BJ (cell line): Measurements from ENCODE around the gene DCDC2C. TPM values are rescaled to one million over a fixed set of nuclear protein-coding genes. Genes with fewer than 3 reads are reported as not detected.

ENCODE experiments used
- CTCF ChIA-PET: fragments of 350-600 bp; formaldehyde crosslinking; extraction: SDS; loops from one replicate; lab custom pipeline; 2021; ENCODE audit warnings: antibody characterized with exemption, inconsistent platforms; lab: Yijun Ruan, JAX
- POLR2A ChIA-PET: fragments of 300-600 bp; sonication (Branson Sonifier 250); formaldehyde crosslinking; extraction: SDS; loops from one replicate; lab custom pipeline; 2021; ENCODE audit warnings: antibody characterized with exemption; lab: Charles Lee
- DNase-seq: peaks from one replicate; pipeline ENCODE4 v3.0.0-alpha.2; 2011; ENCODE audit warnings: low read depth
- H3K27me3 ChIP-seq: 2 replicates; pipeline ENCODE4 v1.6.0; 2011; ENCODE audit warnings: low read length; ENCODE audit not compliant: control insufficient read depth, insufficient read depth
- H3K36me3 ChIP-seq: 2 replicates; pipeline ENCODE4 v1.5.1; 2011; ENCODE audit warnings: low read length; ENCODE audit not compliant: control insufficient read depth, insufficient read depth
- H3K4me3 ChIP-seq: 2 replicates; pipeline ENCODE4 v1.5.1; 2011; ENCODE audit warnings: low read depth, mild to moderate bottlenecking, control low read depth, low read length
- polyA plus RNA-seq: library from polyadenylated mRNA; depleted of rRNA; stranded (reverse); fragments of >200 nt; gene quantifications from 2 replicates; pipeline ENCODE4 v1.2.3, GENCODE V29; 2011
- TF ChIP-seq, protein P1 (sequence below): IDR thresholded peaks from 2 replicates; pipeline ENCODE4 v1.5.1; 2011; ENCODE audit warnings: low read depth, mild to moderate bottlenecking, control low read depth, inconsistent platforms, low read length, moderate library complexity; ENCODE audit not compliant: insufficient read depth

DCDC2C gene
- polyA plus RNA-seq, 1 experiment = not detected

DNA sequence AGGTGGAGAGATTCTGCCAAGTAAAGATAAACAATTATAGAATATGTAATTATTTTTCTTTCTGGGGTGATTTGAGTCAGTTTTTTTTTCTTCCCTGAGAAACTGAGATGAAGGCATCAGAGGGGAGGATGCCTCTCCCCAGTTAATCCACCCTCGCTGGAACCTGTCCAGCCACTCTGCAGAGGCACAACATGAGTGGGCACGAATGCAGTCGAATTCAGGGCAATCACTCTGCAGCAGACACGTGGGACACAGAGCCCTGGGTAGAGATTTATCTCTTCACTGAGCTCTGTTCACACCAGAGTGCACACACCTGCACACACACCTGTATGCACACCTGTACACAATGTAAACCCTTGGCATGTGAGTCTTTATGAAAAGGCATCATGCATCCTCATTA lies 154.2 kb downstream of the DCDC2C start:
- Histone ChIP-seq H3K36me3 (no peaks in the 10 kb centered on the region), H3K27me3 (no peaks in the 10 kb centered on the region), H3K4me3 (no peak overlapping the region)
- DNase-seq = no peak
- TF ChIP-seq, protein P1, sequence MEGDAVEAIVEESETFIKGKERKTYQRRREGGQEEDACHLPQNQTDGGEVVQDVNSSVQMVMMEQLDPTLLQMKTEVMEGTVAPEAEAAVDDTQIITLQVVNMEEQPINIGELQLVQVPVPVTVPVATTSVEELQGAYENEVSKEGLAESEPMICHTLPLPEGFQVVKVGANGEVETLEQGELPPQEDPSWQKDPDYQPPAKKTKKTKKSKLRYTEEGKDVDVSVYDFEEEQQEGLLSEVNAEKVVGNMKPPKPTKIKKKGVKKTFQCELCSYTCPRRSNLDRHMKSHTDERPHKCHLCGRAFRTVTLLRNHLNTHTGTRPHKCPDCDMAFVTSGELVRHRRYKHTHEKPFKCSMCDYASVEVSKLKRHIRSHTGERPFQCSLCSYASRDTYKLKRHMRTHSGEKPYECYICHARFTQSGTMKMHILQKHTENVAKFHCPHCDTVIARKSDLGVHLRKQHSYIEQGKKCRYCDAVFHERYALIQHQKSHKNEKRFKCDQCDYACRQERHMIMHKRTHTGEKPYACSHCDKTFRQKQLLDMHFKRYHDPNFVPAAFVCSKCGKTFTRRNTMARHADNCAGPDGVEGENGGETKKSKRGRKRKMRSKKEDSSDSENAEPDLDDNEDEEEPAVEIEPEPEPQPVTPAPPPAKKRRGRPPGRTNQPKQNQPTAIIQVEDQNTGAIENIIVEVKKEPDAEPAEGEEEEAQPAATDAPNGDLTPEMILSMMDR = no peak
- ChIA-PET POLR2A (no interaction called here), CTCF (no interaction called here)

DNA sequence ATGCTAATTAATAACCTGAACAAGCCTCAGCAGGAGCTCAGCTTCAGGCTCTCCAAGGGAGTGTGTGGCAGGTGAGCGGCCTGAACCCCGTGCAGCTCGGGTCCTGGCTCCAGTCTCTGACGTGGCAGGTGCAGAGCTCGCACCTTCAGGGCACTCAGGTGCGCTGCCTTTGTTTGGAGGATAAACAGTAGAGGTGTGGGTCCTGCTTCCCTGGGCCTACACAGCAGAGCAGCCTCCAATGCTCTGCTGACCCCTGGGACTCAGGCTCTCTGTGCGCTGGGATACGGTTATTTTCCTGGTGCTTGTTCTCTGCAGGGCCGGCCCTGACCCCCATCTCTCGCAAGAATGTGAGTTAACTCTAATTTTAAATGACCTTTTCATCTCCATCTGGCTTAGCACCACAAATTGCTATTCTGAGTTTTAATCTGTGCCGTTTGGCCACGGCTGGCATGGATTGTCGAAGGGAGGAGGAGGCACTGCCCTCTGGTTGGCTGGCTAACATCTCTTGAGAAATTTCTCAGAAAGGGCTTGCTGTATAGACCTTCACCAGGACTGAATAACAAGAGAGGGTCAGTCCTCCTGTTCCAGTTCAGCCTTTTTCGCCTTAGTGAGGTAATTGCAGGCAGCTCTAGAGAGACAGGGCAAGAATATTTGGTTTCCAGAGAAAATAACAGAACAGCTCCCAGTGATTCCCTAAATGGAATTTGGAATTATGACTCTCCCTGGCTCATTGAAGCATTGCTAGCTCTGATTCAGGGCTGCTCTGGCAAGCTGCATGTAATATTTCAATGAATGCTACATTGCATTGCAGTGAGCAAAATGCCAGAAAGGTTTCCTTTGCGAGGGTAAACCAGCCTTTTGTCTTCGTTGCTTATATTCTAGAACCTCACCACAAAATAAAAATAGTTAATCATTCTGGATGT lies 161.8 kb downstream of the DCDC2C start:
- Histone ChIP-seq H3K27me3 (no peaks in the 10 kb centered on the region), H3K36me3 (no peaks in the 10 kb centered on the region), H3K4me3 (no peak overlapping the region)
- TF ChIP-seq, protein P1 = no peak
- POLR2A ChIA-PET = no interaction called here
- DNase-seq = no peak
- CTCF ChIA-PET = no interaction called here

DNA sequence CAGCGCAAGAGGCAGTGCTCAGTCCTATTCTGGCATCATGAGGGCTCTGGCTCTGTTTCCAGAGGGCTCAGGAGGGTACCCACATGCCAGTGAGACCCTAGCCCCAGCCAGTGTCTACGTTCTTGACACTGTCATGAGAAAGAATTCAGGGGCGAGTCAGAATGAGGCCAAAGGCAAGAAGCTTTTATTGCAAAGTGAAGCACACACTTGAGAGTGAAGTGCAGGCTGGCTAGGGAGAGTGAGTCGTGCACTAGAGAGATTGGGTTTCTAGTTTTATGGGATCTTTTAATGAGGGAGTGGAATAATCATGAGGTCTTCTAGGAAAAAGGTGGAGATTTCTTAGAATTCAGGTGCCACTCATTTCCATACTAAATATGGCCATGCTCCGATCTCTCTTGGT lies 164.1 kb downstream of the DCDC2C start:
- Histone ChIP-seq H3K36me3 (no peaks in the 10 kb centered on the region), H3K27me3 (no peaks in the 10 kb centered on the region), H3K4me3 (no peak overlapping the region)
- ChIA-PET POLR2A (no interaction called here), CTCF (no interaction called here)
- TF ChIP-seq, protein P1 = no peak
- DNase-seq = no peak

DNA sequence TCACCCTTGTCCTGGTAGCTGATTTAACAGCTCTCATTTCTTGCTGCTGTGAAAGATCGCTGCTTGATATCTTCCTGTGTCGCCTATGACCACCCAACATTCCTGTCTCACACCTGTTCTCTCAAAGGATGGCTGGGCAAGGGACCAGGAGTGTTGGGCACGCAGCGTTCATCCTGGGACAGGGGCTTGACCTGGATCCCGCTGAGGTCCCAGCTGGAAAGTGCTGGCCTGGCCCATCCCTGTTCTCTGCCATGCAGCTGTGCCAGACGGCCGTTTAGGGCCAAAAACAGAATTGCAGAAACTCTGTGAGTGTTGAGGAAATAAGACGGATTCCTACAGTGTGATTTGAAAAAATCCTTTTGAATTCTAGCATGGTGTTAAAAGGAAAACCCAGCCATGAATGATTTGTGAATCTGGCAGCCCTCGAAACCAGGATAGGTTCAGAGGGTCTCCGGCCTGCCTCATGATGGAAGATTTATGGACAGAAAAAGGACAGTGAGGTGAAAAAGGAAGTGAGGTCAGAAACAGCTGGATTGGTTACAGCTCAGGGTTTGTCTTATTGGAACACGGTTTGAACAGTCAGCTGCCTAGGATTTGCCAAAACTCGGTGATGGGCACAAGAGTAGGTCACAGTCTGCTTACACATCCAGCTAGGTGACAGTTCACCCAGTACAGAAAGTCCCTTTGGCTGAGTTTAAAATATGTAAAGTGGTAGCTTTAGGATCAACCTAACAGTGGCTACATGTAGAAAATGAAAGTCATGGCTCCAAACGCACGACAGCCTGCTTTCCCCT lies 164.8 kb downstream of the DCDC2C start:
- no peak for DNase-seq
- ChIA-PET CTCF (no interaction called here), POLR2A (no interaction called here)
- H3K4me3 ChIP-seq = no peak overlapping the region
- no peaks in the 10 kb centered on the region for H3K36me3 ChIP-seq
- no peaks in the 10 kb centered on the region for H3K27me3 ChIP-seq
- TF ChIP-seq, protein P1 = no peak

DNA sequence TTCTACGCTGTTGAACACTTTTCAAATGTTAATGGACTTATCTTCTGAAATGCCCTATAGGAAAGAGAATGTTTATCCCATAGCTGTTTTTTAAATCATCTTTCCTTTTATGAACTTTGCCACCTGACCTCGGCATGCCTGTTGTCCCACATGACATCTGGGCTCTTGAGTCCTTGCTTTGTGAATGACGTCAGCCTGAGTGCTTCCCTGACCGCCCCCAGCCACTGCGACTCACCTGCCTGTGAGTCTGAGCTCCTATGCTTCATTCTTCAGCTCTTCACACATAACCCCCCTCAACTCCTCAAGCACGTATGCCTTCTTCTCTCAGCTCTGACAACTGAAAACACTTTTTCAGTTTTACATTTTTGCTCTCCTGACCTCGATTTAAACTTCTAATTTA lies 166.8 kb downstream of the DCDC2C start:
- CTCF ChIA-PET = no interaction called here
- TF ChIP-seq, protein P1 = no peak
- DNase-seq = no peak
- Histone ChIP-seq H3K27me3 (no peaks in the 10 kb centered on the region), H3K36me3 (no peaks in the 10 kb centered on the region), H3K4me3 (no peak overlapping the region)
- POLR2A ChIA-PET = no interaction called here
